Gastroesophageal sphincter (tissue), 3 donors: Measurements from ENCODE around the gene CD247.

Source experiments
- POLR2A ChIP-seq, 2 donors: fragments of 450-650 bp; IDR thresholded peaks; one replicate each; pipeline ENCODE4 v1.6.1; 2017; ENCODE audit warnings: antibody characterized with exemption in 2 of 2, mild to moderate bottlenecking in 2 of 2, moderate library complexity in 1 of 2
- TF ChIP-seq, protein P1 (sequence below), 4 experiments: fragments of 200-600 bp in 2 of 4; fragments of 450-650 bp in 2 of 4; sonication (generic) in 1 of 4; IDR thresholded peaks; one replicate each; pipeline ENCODE4 v1.5.1; 2017 to 2019; ENCODE audit warnings: antibody characterized with exemption in 4 of 4, mild to moderate bottlenecking in 2 of 4, moderate library complexity in 2 of 4

DNA sequence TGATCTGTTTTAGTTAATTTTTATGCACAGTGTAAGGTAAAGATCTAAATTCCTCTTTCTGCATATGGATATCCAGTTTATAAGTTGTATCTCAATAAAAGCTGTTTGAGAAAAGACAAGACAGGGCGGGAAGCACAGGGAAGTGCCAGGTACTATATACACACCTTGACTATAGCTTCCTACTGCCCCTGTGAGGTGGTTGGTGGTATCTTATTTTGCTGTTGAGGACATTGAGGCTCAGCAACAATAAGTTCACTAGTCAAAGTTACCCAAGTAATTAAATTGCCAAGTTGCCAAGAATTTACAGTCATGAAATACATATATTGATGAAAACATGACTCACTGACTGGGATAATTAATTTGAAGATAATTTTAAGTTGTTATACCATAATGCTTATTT, 109.1 kb downstream of the CD247 start:
- TF ChIP-seq, protein P1, sequence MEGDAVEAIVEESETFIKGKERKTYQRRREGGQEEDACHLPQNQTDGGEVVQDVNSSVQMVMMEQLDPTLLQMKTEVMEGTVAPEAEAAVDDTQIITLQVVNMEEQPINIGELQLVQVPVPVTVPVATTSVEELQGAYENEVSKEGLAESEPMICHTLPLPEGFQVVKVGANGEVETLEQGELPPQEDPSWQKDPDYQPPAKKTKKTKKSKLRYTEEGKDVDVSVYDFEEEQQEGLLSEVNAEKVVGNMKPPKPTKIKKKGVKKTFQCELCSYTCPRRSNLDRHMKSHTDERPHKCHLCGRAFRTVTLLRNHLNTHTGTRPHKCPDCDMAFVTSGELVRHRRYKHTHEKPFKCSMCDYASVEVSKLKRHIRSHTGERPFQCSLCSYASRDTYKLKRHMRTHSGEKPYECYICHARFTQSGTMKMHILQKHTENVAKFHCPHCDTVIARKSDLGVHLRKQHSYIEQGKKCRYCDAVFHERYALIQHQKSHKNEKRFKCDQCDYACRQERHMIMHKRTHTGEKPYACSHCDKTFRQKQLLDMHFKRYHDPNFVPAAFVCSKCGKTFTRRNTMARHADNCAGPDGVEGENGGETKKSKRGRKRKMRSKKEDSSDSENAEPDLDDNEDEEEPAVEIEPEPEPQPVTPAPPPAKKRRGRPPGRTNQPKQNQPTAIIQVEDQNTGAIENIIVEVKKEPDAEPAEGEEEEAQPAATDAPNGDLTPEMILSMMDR (IDR thresholded peaks at IDR 0.05) = no peak
- no peak for TF ChIP-seq POLR2A (IDR thresholded peaks at IDR 0.05)
